ENCODE data around the gene TCOF1.

Gene TCOF1

GRCh38 chr5:150408231-150408943 is 50.9 kb downstream of the TCOF1 start:
- no peak overlapping the region for H3K18ac ChIP-seq (ENCODE audit: low read depth in 1 of 2, low read length in 2 of 2)
- WGBS = 91% methylated on average over 8 of the region's 8 CpGs

DNA sequence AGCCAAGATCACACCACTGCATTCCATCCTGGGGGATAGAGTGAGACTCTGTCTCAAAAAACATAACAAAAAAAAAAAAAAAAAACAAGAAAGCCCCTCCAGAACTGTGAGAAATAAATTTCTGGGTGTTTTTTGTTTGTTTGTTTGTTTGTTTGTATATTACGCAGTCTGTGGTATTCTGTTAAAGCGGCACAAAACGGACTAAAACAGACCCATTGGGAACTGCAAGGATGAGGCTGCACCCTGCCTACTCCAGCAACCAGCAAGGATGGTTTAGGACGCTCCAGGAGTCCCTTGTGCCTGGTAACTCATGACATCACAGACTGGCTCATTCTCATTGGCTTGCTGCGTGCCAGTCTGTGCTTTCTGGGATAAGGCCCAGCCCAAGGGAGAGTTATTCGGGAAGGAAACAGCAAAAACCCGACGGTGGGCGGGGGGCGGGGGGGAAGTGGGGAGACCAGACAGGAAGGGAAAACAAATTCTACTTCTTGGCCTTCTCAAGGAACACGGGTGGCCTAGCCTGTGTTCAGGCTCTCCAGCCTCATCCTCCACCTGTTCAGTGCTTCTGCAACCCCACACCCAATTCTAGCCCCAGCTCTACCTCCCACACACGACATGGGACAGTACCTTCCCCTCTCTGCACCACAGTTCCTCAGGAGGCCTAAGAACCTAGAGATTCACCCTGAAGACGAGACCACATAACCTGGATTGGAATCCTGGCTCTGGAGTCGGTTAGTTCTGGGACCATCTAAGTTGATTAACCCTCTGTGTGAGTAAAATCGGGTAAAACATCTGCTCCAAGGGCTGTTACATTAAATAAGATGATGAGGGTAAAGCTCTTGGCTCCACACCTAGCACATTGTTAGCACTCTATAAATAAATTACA is 52.4 kb downstream of the TCOF1 start:
- Histone ChIP-seq H3K36me3 (ENCODE audit: control insufficient read depth in 1 of 2, insufficient read depth in 2 of 2, low read depth in 1 of 2, low read length in 2 of 2) (peaks cover 2 to 15% of the 10 kb centered on the region in 2 experiments), H3K4me1 (ENCODE audit: control insufficient read depth, insufficient read depth, low read depth, low read length) (peaks cover 12% of the 10 kb centered on the region), H3K27ac (ENCODE audit: low read length, poor library complexity, severe bottlenecking) (no peak overlapping the region), H2AFZ (ENCODE audit: low read depth, low read length) (no peak overlapping the region), H3K27me3 (ENCODE audit: control insufficient read depth in 1 of 2, insufficient read depth in 1 of 2, low read length in 2 of 2) (no peaks in the 10 kb centered on the region), H4K8ac (ENCODE audit: low read length) (peak overlapping the region; percentile 85), H2AK5ac (ENCODE audit: low read length, severe bottlenecking) (peak overlapping the region; percentile 2), H3K9ac (ENCODE audit: low read length) (peak overlapping the region; percentile 85), H3K18ac (ENCODE audit: low read depth in 1 of 2, low read length in 2 of 2) (peak overlapping the region in 1 of 2 experiments; percentile 31), H2BK15ac (ENCODE audit: low read depth, poor library complexity, severe bottlenecking) (no peak overlapping the region), H3K4me2 (ENCODE audit: low read length, poor library complexity, severe bottlenecking) (peak overlapping the region; percentile 52), H3K23ac (ENCODE audit: low read length in 2 of 2) (no peak overlapping the region), H2BK12ac (ENCODE audit: low read length in 2 of 2) (no peak overlapping the region), H4K91ac (ENCODE audit: low read length) (peak overlapping the region; percentile 43), H3K4me3 (ENCODE audit: insufficient read depth in 1 of 2, low read depth in 1 of 2, low read length in 2 of 2) (peak overlapping the region in 1 of 2 experiments; percentile 66), H3K79me1 (replicated peaks; ENCODE audit: low read length, poor library complexity, severe bottlenecking) (no peaks in the 10 kb centered on the region), H3K14ac (ENCODE audit: low read length in 2 of 2) (no peak overlapping the region), H3K9me3 (ENCODE audit: control insufficient read depth, low read length) (no peaks in the 10 kb centered on the region), H3K4ac (ENCODE audit: low read depth in 1 of 2, low read length in 2 of 2) (no peak overlapping the region), H2BK5ac (ENCODE audit: low read depth, low read length, poor library complexity, severe bottlenecking) (no peak overlapping the region), H2BK120ac (ENCODE audit: low read depth, low read length) (no peak overlapping the region)
- 18% methylated on average over 13 of the region's 15 CpGs for WGBS
- peak; percentile 92 for DNase-seq

More at GRCh38 chr5:150408231-150408943, 50.9 kb downstream of the TCOF1 start:
- Histone ChIP-seq H3K36me3 (ENCODE audit: control insufficient read depth in 1 of 2, insufficient read depth in 2 of 2, low read depth in 1 of 2, low read length in 2 of 2) (peaks cover 5 to 21% of the 10 kb centered on the region in 2 experiments), H2AK5ac (ENCODE audit: low read length, severe bottlenecking) (no peak overlapping the region), H2BK5ac (ENCODE audit: low read depth, low read length, poor library complexity, severe bottlenecking) (no peak overlapping the region), H3K27me3 (ENCODE audit: control insufficient read depth in 1 of 2, insufficient read depth in 1 of 2, low read length in 2 of 2) (no peaks in the 10 kb centered on the region), H3K9ac (ENCODE audit: low read length) (no peak overlapping the region), H2BK120ac (ENCODE audit: low read depth, low read length) (no peak overlapping the region), H2BK15ac (ENCODE audit: low read depth, poor library complexity, severe bottlenecking) (no peak overlapping the region), H4K8ac (ENCODE audit: low read length) (no peak overlapping the region), H3K14ac (ENCODE audit: low read length in 2 of 2) (no peak overlapping the region), H3K23ac (ENCODE audit: low read length in 2 of 2) (no peak overlapping the region), H3K9me3 (ENCODE audit: control insufficient read depth, low read length) (no peaks in the 10 kb centered on the region), H2BK12ac (ENCODE audit: low read length in 2 of 2) (no peak overlapping the region), H3K27ac (ENCODE audit: low read length, poor library complexity, severe bottlenecking) (no peak overlapping the region), H3K79me1 (replicated peaks; ENCODE audit: low read length, poor library complexity, severe bottlenecking) (no peaks in the 10 kb centered on the region), H3K4me3 (ENCODE audit: insufficient read depth in 1 of 2, low read depth in 1 of 2, low read length in 2 of 2) (no peak overlapping the region), H4K91ac (ENCODE audit: low read length) (no peak overlapping the region), H3K4ac (ENCODE audit: low read depth in 1 of 2, low read length in 2 of 2) (no peak overlapping the region), H3K4me2 (ENCODE audit: low read length, poor library complexity, severe bottlenecking) (no peak overlapping the region), H2AFZ (ENCODE audit: low read depth, low read length) (no peak overlapping the region), H3K4me1 (ENCODE audit: control insufficient read depth, insufficient read depth, low read depth, low read length) (peaks cover 12% of the 10 kb centered on the region)
- no peak for DNase-seq

- peak overlapping the region in 1 of 2 experiments; percentile 77 for H3K4me3 ChIP-seq (ENCODE audit: insufficient read depth in 1 of 2, low read depth in 1 of 2, low read length in 2 of 2)
- H3K27ac ChIP-seq (ENCODE audit: low read length, poor library complexity, severe bottlenecking) = no peak overlapping the region
- no peak overlapping the region for H4K91ac ChIP-seq (ENCODE audit: low read length)
- no peak overlapping the region for H3K18ac ChIP-seq (ENCODE audit: low read depth in 1 of 2, low read length in 2 of 2)
- peaks cover 2 to 9% of the 10 kb centered on the region in 2 experiments for H3K36me3 ChIP-seq (ENCODE audit: control insufficient read depth in 1 of 2, insufficient read depth in 2 of 2, low read depth in 1 of 2, low read length in 2 of 2)
- no peak overlapping the region for H4K8ac ChIP-seq (ENCODE audit: low read length)
- no peak overlapping the region for H2AK5ac ChIP-seq (ENCODE audit: low read length, severe bottlenecking)
- H3K4ac ChIP-seq (ENCODE audit: low read depth in 1 of 2, low read length in 2 of 2) = no peak overlapping the region
- no peak overlapping the region for H2AFZ ChIP-seq (ENCODE audit: low read depth, low read length)
- no peak overlapping the region for H2BK5ac ChIP-seq (ENCODE audit: low read depth, low read length, poor library complexity, severe bottlenecking)
- no peaks in the 10 kb centered on the region for H3K79me1 ChIP-seq (replicated peaks; ENCODE audit: low read length, poor library complexity, severe bottlenecking)
- H3K9me3 ChIP-seq (ENCODE audit: control insufficient read depth, low read length) = no peaks in the 10 kb centered on the region
- no peak overlapping the region for H3K14ac ChIP-seq (ENCODE audit: low read length in 2 of 2)
- H3K27me3 ChIP-seq (ENCODE audit: control insufficient read depth in 1 of 2, insufficient read depth in 1 of 2, low read length in 2 of 2) = no peaks in the 10 kb centered on the region
- H3K4me1 ChIP-seq (ENCODE audit: control insufficient read depth, insufficient read depth, low read depth, low read length) = peaks cover 12% of the 10 kb centered on the region
- DNase-seq = peak; percentile 84
- no peak overlapping the region for H2BK120ac ChIP-seq (ENCODE audit: low read depth, low read length)
- 60% methylated on average over 4 of the region's 4 CpGs for WGBS
- no peak overlapping the region for H2BK12ac ChIP-seq (ENCODE audit: low read length in 2 of 2)
- peak overlapping the region; percentile 85 for H3K9ac ChIP-seq (ENCODE audit: low read length)
- H2BK15ac ChIP-seq (ENCODE audit: low read depth, poor library complexity, severe bottlenecking) = no peak overlapping the region
- H3K23ac ChIP-seq (ENCODE audit: low read length in 2 of 2) = no peak overlapping the region
- H3K4me2 ChIP-seq (ENCODE audit: low read length, poor library complexity, severe bottlenecking) = no peak overlapping the region
Measured at GRCh38 chr5:150410524-150411244, 53.2 kb downstream of the TCOF1 start.

All from mesenchymal stem cell (in vitro differentiated cells and primary cell).